ENCODE results near the gene CSPG4. TPM values are rescaled to one million over a fixed set of nuclear protein-coding genes. Genes with fewer than 3 reads are reported as not detected.

The CSPG4 gene
- total and polyA plus RNA-seq, 12 donors = 7.4 to 19.8 (median 12.1) TPM

DNA sequence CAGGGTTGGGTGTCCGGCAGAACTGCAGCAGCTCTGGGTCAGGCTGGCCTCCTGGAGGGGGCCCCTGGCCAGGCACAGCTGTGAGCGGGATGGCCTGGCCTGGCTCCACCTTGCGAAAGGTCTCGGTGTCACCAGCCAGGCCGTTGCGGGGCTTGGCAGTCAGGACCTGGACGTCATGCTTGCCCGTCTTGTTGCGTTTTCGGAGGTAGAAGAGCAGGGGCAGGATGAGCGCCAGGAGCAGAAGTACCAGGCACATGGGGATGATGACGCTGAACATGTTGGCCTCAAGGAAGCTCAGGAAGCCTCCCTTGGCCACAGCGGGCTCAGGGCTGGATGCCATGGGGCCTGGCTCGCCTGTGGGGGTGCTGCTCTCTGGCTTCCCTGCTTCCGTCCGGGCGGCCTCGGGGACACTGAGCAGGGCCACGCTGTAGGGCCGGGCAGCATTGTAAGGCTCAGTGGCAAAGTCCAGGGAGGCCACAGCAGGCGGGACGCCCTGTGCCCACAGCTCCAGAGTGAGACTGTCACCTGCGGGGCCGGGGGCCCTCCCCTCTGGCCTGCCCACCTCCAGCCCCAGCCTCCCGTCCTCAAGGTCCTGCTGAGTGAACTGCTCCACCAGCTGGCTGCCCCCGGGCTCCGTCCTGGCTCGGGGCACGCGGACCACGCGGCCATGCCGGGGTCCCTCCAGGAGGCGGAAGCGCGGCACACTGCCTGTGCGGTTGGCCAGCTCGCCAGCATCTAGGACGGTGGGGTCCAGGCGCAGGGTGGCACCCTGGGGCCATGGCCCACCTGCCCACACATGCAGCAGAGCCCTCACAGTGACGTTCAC lies 36.9 kb downstream of the CSPG4 start:
- no peaks in the 10 kb centered on the region for H3K9me3 ChIP-seq
- H3K36me3 ChIP-seq = peaks cover 0 to 30% (median 0%) of the 10 kb centered on the region in 9 donors
- H3K4me3 ChIP-seq = no peak overlapping the region
- no peaks in the 10 kb centered on the region for H3K27me3 ChIP-seq
- WGBS, 2 donors = 87 to 91% methylated on average over 41 of the region's 41 CpGs
- ATAC-seq (peak in 2 of 8 donors; percentile 3 to 19), DNase-seq (peak in 1 of 2 donors; percentile 42)
- TF ChIP-seq, protein P1, sequence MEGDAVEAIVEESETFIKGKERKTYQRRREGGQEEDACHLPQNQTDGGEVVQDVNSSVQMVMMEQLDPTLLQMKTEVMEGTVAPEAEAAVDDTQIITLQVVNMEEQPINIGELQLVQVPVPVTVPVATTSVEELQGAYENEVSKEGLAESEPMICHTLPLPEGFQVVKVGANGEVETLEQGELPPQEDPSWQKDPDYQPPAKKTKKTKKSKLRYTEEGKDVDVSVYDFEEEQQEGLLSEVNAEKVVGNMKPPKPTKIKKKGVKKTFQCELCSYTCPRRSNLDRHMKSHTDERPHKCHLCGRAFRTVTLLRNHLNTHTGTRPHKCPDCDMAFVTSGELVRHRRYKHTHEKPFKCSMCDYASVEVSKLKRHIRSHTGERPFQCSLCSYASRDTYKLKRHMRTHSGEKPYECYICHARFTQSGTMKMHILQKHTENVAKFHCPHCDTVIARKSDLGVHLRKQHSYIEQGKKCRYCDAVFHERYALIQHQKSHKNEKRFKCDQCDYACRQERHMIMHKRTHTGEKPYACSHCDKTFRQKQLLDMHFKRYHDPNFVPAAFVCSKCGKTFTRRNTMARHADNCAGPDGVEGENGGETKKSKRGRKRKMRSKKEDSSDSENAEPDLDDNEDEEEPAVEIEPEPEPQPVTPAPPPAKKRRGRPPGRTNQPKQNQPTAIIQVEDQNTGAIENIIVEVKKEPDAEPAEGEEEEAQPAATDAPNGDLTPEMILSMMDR (IDR thresholded peaks at IDR 0.05) = no peak
- peak overlapping the region in 4 of 10 donors; percentile 24 to 60 (median 36) for H3K27ac ChIP-seq
- intact Hi-C loops (cut with DNase I) = loop anchor here in 1 of 10 donors (10.0 kb wide), 1 partner anchor 161 kb away; no protein-coding TSS in a partner anchor
- H3K4me1 ChIP-seq = peaks cover 20 to 57% (median 37%) of the 10 kb centered on the region in 9 donors

GRCh38 chr15:75674366-75674765 lies 38.3 kb downstream of the CSPG4 start:
- H3K4me1 ChIP-seq = peaks cover 20 to 66% (median 37%) of the 10 kb centered on the region in 9 donors
- WGBS, 2 donors = 77 to 92% methylated on average over 8 of the region's 8 CpGs
- TF ChIP-seq, protein P1 (IDR thresholded peaks at IDR 0.05) = no peak
- DNase-seq (no peak), ATAC-seq (no peak)
- no peaks in the 10 kb centered on the region for H3K27me3 ChIP-seq
- intact Hi-C loops (cut with DNase I) = loop anchor here in 3 of 10 donors (5.0 to 10.0 kb wide), 2 partner anchors 37 to 160 kb away; no protein-coding TSS in a partner anchor
- H3K36me3 ChIP-seq = peaks cover 0 to 23% (median 0%) of the 10 kb centered on the region in 9 donors
- peak overlapping the region in 4 of 10 donors; percentile 11 to 79 (median 66) for H3K27ac ChIP-seq
- no peak overlapping the region for H3K4me3 ChIP-seq
- no peaks in the 10 kb centered on the region for H3K9me3 ChIP-seq

GRCh38 chr15:75673426-75674235 lies 39.0 kb downstream of the CSPG4 start:
- 57 to 60% methylated on average over 10 of the region's 10 CpGs for WGBS, 2 donors
- peaks cover 20 to 66% (median 37%) of the 10 kb centered on the region in 9 donors for H3K4me1 ChIP-seq
- H3K36me3 ChIP-seq = peaks cover 0 to 16% (median 0%) of the 10 kb centered on the region in 9 donors
- no peaks in the 10 kb centered on the region for H3K27me3 ChIP-seq
- peak overlapping the region; percentile 11 to 81 (median 76) for H3K27ac ChIP-seq
- TF ChIP-seq, protein P1 (IDR thresholded peaks at IDR 0.05) = no peak
- intact Hi-C loops (cut with DNase I) = loop anchor here in 3 of 10 donors (5.0 to 10.0 kb wide), 2 partner anchors 36 to 159 kb away; no protein-coding TSS in a partner anchor
- DNase-seq = peak; percentile 85 to 90
- H3K4me3 ChIP-seq = peak overlapping the region in 1 of 10 donors; percentile 18
- no peaks in the 10 kb centered on the region for H3K9me3 ChIP-seq
- ATAC-seq = peak; percentile 66 to 85 (median 82)

Data from heart right ventricle (tissue), 16 donors.